ENCODE data around the gene SCT. TPM values are rescaled to one million over a fixed set of nuclear protein-coding genes. Genes with fewer than 3 reads are reported as not detected.

Gene SCT
- polyA plus RNA-seq, 3 donors, result not detected

DNA sequence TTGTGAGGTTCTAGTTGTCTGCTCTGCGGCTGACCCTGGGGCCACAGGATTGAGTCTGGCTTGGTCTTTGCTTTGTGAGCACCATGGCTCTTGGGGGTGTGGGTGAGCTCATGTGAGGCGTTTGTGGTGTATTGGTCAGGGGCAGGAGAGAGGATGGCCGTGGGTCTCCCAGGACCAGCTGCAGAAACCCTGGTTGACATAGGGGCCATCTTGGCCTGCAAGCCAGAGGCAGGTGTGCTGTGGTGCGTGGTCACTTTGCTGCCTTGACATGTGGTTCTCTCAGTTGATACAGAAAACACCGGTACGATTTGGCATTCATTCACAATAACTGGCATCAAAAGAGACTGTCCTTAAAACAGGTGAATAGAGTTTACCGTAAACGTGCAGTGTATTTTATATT lies 39.4 kb downstream of the SCT start:
- Histone ChIP-seq H3K9ac (ENCODE audit: insufficient read depth, low read length, poor library complexity, severe bottlenecking) (peak overlapping the region; percentile 2), H3K79me2 (ENCODE audit: insufficient read depth, low read length) (peaks cover 46% of the 10 kb centered on the region), H2AFZ (ENCODE audit: insufficient read depth, low read depth, low read length, poor library complexity, severe bottlenecking) (no peak overlapping the region), H4K20me1 (ENCODE audit: insufficient read depth, low read length) (peaks cover 62% of the 10 kb centered on the region), H3K9me3 (replicated peaks in 1 of 2; ENCODE audit: control insufficient read depth in 1 of 2, insufficient read depth in 1 of 2, low read length in 2 of 2) (no peaks in the 10 kb centered on the region), H3K4me3 (replicated peaks in 1 of 3; ENCODE audit: low read depth in 2 of 3, low read length in 3 of 3) (no peak overlapping the region), H3K4me2 (replicated peaks; ENCODE audit: extremely low read depth, low read length, poor library complexity, severe bottlenecking) (peak overlapping the region; percentile 22), H3K27me3 (ENCODE audit: control insufficient read depth in 2 of 2, insufficient read depth in 2 of 2, low read length in 2 of 2) (no peaks in the 10 kb centered on the region), H3K36me3 (replicated peaks in 1 of 2; ENCODE audit: control insufficient read depth in 1 of 2, insufficient read depth in 2 of 2, low read length in 2 of 2) (peaks cover 55 to 78% of the 10 kb centered on the region in 2 donors), H3K27ac (ENCODE audit: low read depth in 1 of 2, low read length in 2 of 2) (peak overlapping the region; percentile 74 to 82), H3K4me1 (ENCODE audit: control insufficient read depth in 1 of 2, insufficient read depth in 2 of 2, low read length in 2 of 2) (peaks cover 23 to 24% of the 10 kb centered on the region in 2 donors)
- H3K4me1 Mint-ChIP-seq, result peaks cover 25% of the 10 kb centered on the region
- H3K9me3 Mint-ChIP-seq, result no peaks in the 10 kb centered on the region
- intact Hi-C loops (cut with micrococcal nuclease), result no loop called here
- peaks cover 69 to 87% of the 10 kb centered on the region in 2 donors for H3K36me3 Mint-ChIP-seq
- DNase-seq, result no peak
- H3K4me3 Mint-ChIP-seq, result no peak overlapping the region
- H3K27ac Mint-ChIP-seq, result peak overlapping the region; percentile 94 to 97 (median 95)
- WGBS (ENCODE audit: insufficient coverage), result 94% methylated on average over 2 of the region's 8 CpGs
- TF ChIP-seq, protein P1, sequence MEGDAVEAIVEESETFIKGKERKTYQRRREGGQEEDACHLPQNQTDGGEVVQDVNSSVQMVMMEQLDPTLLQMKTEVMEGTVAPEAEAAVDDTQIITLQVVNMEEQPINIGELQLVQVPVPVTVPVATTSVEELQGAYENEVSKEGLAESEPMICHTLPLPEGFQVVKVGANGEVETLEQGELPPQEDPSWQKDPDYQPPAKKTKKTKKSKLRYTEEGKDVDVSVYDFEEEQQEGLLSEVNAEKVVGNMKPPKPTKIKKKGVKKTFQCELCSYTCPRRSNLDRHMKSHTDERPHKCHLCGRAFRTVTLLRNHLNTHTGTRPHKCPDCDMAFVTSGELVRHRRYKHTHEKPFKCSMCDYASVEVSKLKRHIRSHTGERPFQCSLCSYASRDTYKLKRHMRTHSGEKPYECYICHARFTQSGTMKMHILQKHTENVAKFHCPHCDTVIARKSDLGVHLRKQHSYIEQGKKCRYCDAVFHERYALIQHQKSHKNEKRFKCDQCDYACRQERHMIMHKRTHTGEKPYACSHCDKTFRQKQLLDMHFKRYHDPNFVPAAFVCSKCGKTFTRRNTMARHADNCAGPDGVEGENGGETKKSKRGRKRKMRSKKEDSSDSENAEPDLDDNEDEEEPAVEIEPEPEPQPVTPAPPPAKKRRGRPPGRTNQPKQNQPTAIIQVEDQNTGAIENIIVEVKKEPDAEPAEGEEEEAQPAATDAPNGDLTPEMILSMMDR (IDR thresholded peaks at IDR 0.05), result no peak
- peaks cover 0 to 2% (median 0%) of the 10 kb centered on the region in 3 donors for H3K27me3 Mint-ChIP-seq (ENCODE audit: low read depth in 3 of 3)

DNA sequence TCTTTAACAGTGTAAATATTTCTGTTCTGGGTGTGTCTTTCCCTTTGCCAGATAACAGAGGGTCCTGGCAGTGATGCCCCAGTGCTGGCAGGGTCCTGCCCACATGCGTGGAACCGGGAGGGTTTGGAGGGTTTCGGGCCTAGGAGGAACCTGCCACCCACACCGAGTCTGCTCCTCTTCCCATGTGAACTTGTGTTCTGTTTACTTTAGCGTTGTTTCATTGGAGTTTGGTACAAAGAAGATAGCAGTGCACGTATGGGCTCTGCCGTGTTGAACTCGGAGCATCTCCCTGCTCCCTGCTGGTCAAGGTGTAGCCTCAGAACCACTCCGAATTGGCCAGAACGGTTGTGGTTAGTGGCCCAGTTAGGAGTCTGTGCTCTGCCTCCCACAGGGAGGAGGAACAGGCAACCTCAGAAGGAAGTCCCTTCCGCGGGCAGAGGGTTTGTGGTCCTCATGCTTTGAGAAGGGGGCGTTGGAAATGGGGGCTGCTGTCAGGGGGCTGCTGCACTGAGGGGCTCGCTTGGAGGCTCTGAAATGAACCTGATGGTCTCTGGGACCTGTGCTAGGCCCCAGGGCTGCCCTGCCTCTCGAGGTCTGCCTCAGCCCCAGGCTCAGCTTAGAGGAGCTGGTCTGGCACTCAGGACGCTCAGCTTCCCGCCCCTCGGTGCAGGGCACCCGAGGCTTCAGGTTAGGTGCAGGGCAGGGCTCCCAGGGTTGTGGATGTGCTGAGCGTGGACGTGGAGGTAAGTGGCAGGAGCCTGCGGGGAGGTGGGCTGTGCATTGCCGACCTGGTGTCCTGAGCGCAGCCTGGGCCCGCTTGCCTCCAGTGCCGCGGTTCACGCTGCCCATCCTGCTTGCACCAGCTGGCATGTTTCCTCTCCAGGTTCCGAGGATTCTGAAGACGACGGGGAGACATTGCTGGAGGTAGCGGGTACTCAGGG lies 40.3 kb downstream of the SCT start:
- 84% methylated on average over 30 of the region's 32 CpGs for WGBS (ENCODE audit: insufficient coverage)
- H3K4me1 Mint-ChIP-seq, result peaks cover 25% of the 10 kb centered on the region
- H3K4me3 ChIP-seq (replicated peaks in 1 of 3; ENCODE audit: low read depth in 2 of 3, low read length in 3 of 3), result no peak overlapping the region
- DNase-seq, result no peak
- peak overlapping the region; percentile 74 to 82 for H3K27ac ChIP-seq (ENCODE audit: low read depth in 1 of 2, low read length in 2 of 2)
- peaks cover 69% of the 10 kb centered on the region for H4K20me1 ChIP-seq (ENCODE audit: insufficient read depth, low read length)
- H3K27me3 Mint-ChIP-seq (ENCODE audit: low read depth in 3 of 3), result peaks cover 0 to 2% (median 0%) of the 10 kb centered on the region in 3 donors
- H3K27ac Mint-ChIP-seq, result peak overlapping the region; percentile 94 to 97 (median 95)
- peaks cover 53 to 77% of the 10 kb centered on the region in 2 donors for H3K36me3 ChIP-seq (replicated peaks in 1 of 2; ENCODE audit: control insufficient read depth in 1 of 2, insufficient read depth in 2 of 2, low read length in 2 of 2)
- H2AFZ ChIP-seq (ENCODE audit: insufficient read depth, low read depth, low read length, poor library complexity, severe bottlenecking), result no peak overlapping the region
- H3K27me3 ChIP-seq (ENCODE audit: control insufficient read depth in 2 of 2, insufficient read depth in 2 of 2, low read length in 2 of 2), result no peaks in the 10 kb centered on the region
- H3K79me2 ChIP-seq (ENCODE audit: insufficient read depth, low read length), result peaks cover 53% of the 10 kb centered on the region
- H3K4me3 Mint-ChIP-seq, result no peak overlapping the region
- H3K36me3 Mint-ChIP-seq, result peaks cover 71 to 87% of the 10 kb centered on the region in 2 donors
- peak overlapping the region; percentile 2 for H3K9ac ChIP-seq (ENCODE audit: insufficient read depth, low read length, poor library complexity, severe bottlenecking)
- no peaks in the 10 kb centered on the region for H3K9me3 Mint-ChIP-seq
- intact Hi-C loops (cut with micrococcal nuclease), result no loop called here
- TF ChIP-seq, protein P1 (IDR thresholded peaks at IDR 0.05), result no peak
- H3K9me3 ChIP-seq (replicated peaks in 1 of 2; ENCODE audit: control insufficient read depth in 1 of 2, insufficient read depth in 1 of 2, low read length in 2 of 2), result no peaks in the 10 kb centered on the region
- H3K4me1 ChIP-seq (ENCODE audit: control insufficient read depth in 1 of 2, insufficient read depth in 2 of 2, low read length in 2 of 2), result peaks cover 23 to 24% of the 10 kb centered on the region in 2 donors
- H3K4me2 ChIP-seq (replicated peaks; ENCODE audit: extremely low read depth, low read length, poor library complexity, severe bottlenecking), result no peak overlapping the region
